ENCODE data around the gene REEP1.
"Not testable (repeated sequence)": the region's sequence is repeated elsewhere in the genome, so short reads cannot be mapped to it uniquely, and the experiment has no call there.

REEP1 gene

DNA sequence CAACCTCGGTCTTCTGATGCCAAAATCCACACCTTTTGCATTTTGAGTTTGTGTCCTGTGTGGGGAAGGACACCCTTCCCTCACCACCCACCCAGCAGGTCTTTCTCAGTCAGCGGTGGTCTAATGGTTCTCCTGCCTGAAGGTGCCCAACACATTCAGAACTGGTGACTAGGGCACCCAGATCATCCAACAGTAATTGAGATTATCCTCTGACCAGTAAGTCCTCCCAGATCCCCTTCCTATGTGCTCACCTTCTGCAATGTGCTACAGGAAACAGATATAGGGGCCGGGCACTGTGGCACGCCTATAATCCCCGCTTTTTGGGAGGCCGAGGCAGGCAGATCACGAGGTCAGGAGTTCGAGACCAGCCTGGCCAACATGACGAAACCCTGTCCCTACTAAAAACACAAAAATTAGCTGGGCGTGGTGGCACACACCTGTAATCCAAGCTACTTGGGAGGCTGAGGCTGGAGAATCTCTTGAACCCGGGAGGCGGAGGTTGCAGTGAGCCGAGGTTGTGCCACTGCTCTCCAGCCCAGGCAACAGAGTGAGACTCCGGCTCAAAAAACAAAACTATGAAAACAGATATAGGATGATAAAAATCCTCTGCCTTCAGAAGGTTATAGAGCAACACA lies 56.2 kb downstream of the REEP1 start:
- DNase-seq: no peak

DNA sequence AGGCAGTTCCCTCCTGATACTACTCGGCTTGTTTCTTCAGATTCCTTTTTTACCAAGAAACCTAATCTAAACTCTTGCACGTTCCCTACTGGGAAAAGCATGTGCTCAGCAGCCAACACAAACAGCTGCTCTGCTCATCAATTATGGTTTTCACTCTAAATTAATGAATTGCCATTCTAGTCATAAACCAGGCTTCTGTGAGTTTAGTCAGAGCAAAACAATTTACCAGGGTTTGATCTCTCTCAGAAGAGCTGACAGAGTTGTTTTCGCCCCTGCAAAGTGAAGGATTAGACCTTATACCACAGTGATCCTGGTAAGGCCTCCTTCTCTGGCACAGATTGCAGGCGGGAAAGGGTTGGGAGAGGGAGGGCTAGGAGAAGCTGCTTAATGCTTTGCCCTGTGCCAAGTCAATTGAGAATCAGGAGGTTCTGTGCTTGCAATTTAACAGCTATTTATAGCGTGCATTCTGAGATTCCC lies 57.2 kb downstream of the REEP1 start:
- DNase-seq: no peak

DNA sequence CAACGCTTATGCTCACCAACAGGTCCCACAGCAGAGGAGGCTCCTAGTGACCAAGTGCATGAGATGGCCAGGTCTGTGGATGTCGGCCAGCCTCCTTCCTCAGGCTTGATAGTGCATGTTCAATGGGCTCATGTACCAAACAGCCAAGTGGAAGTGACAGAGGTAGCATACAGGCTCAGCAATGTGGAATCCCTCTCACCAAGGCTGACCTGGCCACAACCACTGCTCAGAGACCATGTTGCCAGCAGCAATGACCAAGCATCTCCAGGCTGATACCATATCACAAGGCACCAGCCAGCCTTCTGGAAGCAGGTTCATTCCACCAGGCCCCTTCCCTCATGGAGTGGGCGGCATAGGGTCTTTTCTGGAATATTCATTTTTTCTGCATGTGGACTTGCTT lies 61.5 kb downstream of the REEP1 start:
- DNase-seq: no peak

GRCh38 chr2:86275384-86275799 lies 62.0 kb downstream of the REEP1 start:
- no peak for DNase-seq

DNA sequence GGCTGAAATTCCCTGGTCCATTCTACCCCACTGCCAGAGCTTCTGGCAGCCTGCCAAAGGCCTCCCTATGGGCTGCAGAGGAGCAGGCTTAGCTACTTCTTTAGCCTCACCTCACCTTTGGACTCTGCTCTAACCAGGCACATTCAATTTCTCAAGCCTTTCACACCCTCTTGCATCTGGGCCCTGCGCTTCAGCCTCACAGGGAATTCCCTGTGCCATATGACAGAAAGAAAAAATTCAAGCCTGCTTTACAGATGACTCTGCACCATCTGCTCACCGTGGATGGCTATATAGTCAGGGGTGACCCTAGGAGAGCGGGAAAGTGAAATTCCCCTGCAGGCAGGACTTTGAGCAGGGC lies 62.5 kb downstream of the REEP1 start:
- DNase-seq: no peak

DNA sequence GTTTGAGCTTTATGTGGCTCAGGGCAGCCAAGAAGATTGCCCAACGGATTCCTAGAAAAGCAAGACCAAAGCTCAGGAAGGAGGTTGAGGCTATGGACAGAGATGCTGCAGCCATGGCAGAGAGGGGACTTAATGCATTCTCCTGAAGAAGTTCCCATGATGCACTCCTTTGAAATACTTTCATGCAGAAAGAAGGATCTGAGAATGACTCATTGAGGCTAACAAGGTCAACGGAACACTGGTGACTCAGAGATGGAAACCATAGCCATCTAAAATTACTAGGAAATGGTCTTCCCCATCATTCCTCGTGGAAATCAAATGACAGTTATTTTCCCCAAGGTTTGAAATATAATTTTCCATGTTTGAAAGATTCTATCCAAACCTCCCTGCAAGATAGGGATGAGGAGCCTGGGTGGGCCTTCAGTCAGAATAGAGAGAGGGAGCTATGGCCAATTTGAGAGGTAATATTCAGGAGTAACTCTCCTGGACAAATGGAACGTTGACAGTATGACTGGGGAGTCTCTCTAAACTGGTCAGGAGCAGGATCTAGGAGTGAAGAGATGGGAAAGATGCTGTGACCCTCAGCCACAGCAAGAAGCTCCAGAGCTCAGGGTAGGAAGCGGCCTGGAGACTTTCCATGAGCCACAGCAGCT lies 63.0 kb downstream of the REEP1 start:
- no peak for DNase-seq

DNA sequence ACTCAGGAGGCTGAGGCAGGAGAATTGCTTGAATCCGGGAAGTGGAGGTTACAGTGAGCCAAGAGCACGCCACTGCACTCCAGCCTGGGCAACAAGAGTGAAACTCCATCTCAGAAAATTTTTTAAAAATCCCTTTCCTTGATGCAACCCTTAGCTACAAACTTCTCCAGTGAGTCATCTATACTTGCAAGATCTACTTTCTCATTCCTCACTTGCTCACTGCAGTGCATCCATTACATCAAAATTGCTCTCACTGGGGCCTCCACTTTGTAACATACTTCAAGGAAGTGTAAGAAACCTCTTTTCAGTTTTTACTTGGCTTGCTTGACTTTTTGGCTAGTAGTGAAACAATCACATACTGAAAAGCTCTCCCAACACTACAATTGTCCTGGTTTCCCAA lies 65.3 kb downstream of the REEP1 start:
- no peak for DNase-seq

- DNase-seq: no peak
Measured at GRCh38 chr2:86271248-86271647, 66.2 kb downstream of the REEP1 start.

DNA sequence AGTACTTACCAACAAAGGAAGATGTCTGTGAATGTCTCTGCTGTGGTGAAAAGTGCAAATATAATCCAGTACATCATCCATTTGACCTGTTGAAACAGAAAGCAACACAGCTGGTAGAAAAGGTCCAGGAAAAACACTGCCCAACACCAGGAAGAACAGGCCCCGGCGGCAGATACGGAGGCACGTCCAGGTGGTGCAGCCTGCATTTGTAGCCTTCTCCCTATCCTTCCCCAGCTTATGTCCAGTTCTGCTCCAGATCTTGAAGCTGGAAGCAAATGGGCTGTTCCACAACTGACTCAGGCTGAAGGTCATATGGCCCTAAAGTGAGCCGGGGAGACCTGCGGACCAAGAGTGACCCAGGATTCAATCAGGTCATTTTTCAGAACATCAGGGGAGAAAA lies 73.5 kb downstream of the REEP1 start:
- no peak for DNase-seq

GRCh38 chr2:86260978-86261377 lies 76.4 kb downstream of the REEP1 start:
- DNase-seq: no peak

- no peak for DNase-seq
Measured at GRCh38 chr2:86258106-86258505, 79.3 kb downstream of the REEP1 start.

DNA sequence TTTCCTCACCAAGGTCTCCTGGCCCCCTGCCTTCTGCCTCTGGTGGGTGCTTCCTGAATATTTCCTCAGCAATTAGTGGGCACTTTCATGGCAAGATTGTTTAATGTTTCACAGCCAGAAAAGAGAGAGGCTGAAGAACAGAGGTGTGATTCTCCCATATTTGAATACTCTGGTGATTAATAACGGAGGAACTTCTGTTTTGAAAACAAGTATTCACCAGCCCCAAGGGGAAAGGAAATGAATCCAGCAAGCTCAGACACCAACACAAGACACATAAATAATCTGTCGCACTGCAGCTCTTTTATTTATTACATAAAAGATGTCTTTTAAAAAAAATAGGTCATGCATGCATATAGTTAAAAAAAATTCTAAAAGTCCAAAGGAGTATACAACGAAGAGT lies 80.4 kb downstream of the REEP1 start:
- no peak for DNase-seq

- DNase-seq: no peak
Measured at GRCh38 chr2:86256300-86256699, 81.1 kb downstream of the REEP1 start.

DNA sequence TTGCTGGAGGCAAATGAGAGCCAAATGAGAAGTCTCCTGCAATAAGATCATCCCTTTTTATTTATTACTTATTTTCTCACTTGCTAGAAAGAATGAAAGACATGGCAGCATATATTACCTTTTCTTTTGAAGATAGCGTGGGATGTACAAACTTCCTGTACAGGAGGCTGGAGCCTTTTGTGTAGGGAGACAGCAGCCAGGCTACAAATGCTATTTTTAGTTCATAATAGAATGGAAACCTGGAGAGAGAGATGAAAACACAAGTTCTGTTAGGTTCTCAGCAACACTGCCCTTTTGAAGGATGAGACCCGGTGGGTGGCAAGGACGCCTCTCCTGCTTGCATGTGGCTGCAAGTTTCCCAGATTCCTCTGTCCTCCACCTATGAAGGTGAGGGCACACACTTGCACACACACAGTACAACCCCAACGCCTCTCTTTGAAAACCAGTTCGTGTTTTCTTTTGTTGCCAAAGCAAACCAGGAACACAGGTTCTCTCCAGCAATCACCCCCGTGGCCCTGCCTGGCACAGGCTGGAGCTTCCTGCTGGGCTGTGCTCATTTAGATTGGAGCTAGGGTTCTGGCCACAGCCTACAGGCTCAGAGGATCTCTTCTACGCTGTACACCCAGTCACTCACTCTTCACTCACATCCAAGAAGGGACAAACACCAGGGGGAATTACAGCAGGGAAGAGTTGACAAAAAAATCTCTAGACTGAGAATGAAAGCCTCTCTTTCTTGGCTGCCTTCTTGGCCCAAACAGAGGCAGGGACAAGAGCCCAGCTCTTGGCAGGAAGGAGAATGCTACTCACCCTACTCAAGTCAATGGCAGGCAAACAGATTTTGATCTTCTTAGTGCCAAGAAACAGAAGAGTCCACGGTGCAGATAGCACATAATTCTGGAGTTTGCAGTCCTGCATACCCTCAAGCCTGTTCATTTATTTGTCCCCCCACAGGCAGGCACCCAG lies 82.6 kb downstream of the REEP1 start:
- no peak for DNase-seq

DNA sequence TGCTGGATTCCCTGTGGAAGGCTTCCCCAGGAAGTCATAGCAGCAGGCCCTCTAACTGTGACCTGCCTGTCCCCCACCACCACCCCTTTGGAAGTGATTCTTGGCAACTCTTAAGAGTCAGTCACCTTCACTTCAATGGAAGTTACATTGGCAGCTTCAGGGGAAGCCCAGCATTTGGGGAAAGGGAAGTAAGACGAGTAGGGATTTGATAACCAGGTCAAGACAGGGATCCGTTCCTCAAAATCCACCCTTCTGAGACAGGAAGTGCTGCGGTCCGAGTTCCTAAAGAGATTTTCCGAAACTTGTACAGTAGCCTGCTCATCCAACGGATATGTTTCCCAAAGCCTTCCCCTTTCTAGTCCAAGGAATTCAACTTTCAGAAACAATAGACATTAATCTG lies 84.0 kb downstream of the REEP1 start:
- DNase-seq: no peak

DNA sequence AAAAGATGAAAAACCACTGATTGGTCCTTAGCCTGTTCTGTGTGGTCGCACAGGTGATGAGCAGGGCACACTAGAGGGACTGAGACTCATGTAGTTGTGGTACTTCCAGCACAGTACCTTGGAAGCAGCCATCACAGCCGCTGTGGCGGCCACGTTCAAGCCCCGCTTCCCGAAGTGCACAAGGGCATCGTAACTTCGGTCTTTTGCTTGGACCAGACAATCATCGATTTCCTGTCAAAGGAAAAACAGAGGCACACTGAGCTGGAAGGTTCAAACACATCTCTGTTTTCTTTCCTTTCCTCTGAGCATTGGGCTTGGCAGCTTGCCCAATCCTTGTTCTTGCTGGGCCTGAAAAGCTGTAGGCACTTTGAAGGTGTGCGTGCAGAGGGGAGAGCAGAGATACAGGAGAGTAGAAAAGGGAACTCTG lies 85.6 kb downstream of the REEP1 start:
- no peak for DNase-seq

DNA sequence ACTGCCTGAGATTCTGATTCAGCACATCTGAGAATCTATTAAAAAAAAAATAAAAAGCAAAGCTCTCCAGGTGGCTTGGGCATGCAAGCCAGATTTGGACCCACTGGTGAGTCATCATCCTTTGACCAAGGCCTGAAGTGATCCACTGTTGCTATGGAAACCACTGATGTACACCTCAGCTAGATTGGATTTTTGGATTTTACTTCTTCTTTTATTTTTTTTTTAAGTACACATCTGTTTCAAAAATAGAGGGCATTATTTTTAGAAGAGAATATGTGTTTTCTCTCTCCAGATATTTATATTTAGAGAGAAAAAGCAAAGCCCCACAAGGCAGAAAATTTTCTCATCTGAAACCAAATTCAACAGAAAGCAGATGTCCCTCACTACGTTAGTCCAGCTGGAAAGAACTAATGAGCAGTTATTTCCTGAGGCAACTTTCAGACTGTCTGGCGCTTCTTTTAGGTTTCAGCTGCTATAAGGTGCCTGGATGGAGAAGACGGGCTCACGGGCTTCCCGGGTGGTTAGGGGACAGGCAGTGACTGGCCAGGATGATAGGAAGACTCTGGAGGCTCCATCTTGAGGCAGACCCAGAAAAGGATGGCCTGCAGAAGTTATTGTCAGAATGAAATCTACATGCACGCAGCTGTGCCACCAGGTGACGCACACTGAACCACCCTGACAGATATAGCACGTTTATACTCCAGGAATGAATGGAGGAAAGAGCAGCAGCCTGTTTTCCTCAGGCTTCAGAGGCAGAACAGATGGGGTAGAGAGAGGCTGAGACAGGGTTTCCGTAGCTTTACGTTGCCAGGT lies 87.6 kb downstream of the REEP1 start:
- no peak for DNase-seq

GRCh38 chr2:86249176-86249575 lies 88.2 kb downstream of the REEP1 start:
- DNase-seq: no peak

- DNase-seq: not testable (repeated sequence)
Measured at GRCh38 chr2:86245222-86245621, 92.2 kb downstream of the REEP1 start.

DNA sequence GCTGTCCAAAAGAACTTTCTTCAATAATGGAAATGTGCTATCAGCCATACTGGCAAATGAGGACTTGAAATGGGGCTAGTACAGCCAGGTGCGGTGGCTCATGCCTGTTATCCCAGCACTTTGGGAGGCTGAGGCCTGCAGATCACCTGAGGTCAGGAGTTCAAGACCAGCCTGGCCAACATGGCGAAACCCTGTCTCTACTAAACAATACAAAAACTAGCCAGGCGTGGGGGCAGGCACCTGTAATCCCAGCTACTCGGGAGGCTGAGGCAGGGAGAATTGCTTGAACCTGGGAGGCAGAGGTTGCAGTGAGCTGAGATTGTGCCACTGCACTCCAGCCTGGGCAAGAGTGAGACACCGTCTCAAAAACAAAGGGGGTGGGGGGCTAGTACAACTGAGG lies 92.6 kb downstream of the REEP1 start:
- not testable (repeated sequence) for DNase-seq

- no peak for DNase-seq
Measured at GRCh38 chr2:86243950-86244733, 93.3 kb downstream of the REEP1 start.

GRCh38 chr2:86243272-86243671 lies 94.2 kb downstream of the REEP1 start:
- DNase-seq: no peak

All from islet precursor cell (in vitro differentiated cells).